H4 (cell line): ENCODE data around the gene PAX5. TPM values are rescaled to one million over a fixed set of nuclear protein-coding genes. Genes with fewer than 3 reads are reported as not detected.

Experiments used
- DNase-seq: peaks from one replicate; pipeline ENCODE4 v3.0.0-alpha.2; 2015; ENCODE audit warnings: low spot score
- total RNA-seq: library from RNA; depleted of rRNA; stranded (reverse); fragments of >200 nt; shearing (Covaris generic); gene quantifications from 2 replicates; pipeline ENCODE4 v1.2.3, GENCODE V29; 2014

Gene PAX5
- total RNA-seq, 1 experiment from 2014 or later = not detected

DNA sequence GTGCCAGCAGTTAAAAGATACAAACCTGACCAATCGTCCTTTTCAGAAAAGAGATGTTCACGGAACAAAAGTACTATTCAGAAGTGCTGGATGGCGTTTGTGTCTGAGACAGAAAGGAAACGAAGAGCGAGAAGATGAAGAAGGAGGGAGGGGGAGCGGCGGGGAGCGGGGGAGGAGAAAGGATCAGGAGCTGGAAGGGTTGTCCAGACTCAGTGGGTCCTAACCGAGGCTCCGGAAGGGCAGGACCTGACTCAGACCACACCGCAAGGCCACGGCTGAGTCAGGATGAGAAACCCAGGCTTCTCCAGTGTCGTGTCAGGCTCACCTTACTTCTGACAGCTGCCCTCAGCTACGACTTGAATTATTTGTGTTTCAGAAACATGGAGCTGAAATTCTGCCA is 46.2 kb downstream of the PAX5 start:
- DNase-seq = no peak

DNA sequence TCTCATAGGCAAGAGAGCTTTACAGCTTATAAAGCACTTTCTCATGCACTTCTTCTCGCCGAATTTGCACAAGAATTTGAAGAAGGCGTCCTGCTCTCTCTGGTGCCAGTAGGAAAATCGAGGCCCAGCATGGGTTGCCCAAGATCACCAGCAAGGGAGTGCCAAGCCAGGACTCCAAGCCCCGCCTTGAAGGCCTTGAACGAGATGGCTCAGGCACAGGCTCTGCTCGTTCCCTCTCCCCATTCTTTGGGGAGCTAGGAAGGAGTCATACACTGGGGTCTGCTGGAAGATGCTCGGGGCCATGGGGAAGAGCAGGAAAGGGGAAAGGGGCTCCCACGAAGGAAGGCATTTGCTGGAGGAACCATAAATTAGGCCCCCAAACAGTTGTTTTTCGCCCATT is 46.7 kb downstream of the PAX5 start:
- DNase-seq = no peak

DNA sequence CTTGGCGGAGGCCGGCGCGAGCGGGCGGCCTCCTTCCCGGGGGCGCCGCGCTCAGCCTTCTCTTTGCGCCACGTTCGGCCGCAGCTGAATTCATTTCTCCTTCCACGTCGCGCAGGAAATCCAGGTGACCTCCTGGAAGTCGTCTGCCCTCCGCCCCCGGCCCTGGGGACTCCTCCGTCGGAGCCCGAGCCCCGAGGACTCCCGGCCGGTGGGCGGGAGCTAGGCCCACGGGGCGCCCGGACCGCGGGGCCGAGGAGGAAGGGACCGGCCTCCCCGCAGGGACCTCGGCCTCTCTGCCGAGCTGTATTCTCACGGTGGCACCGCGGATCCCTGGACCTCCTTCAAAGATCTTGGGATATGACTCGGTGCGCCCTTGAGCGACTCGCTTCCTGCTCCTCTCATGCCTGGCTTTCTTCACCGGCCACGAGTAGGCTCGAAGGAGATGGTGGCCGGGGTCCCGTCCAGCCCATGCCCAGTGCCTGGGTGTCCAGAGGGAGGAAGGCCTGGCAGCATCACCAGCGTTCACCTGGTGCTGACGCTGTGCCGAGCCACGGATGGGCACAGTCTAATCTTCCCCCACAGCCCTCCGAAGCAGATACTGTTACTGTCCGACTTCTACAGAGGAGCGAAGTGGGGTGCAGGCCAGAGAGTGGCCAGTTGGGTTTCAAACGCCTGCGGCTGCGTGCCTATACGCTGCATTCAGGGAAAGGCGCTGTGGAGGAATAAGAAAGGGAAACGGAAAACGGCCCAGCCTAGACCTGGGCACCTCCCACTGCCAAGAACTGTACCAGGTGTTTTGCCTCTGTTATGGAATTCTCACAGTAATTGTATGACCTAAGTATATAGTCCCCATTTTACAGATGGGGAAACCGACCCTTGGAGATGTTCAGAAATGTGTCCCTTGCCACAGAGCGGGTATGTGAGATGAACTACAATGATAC is 47.3 kb downstream of the PAX5 start:
- DNase-seq = no peak

DNA sequence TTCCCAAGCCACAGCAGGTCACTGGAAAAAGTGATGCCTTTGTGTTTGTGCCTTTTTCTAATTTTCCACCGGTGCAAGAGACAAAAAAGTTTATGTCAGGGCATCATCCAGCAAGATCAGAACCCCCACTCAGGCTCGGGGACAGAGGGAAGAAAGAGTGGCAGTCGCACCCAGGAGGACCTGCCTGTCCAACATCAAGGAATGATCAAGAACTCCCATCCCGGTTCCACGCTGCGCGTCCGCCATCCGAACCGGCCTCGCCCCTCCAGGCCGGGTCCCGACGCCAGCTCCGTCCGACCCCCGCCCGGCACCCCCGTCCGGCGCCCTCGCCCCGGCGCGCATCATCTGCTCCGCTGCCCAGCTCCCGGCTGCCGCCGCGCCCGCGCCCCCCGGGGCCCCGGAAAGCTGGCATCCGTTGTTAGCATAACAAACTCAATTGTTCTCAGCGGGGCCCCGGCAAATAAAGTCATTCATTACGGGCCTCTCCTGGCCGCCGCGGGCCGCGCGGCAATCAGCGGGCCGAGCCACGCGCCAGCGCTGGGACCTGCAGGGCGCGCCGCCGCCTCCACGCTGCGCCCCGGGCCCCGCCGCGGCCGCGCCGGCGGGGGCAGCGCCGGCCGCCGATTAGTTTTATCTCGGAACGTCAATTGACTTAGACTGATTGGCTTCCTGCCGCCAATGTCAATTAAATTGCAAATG is 48.1 kb downstream of the PAX5 start:
- no peak for DNase-seq

DNA sequence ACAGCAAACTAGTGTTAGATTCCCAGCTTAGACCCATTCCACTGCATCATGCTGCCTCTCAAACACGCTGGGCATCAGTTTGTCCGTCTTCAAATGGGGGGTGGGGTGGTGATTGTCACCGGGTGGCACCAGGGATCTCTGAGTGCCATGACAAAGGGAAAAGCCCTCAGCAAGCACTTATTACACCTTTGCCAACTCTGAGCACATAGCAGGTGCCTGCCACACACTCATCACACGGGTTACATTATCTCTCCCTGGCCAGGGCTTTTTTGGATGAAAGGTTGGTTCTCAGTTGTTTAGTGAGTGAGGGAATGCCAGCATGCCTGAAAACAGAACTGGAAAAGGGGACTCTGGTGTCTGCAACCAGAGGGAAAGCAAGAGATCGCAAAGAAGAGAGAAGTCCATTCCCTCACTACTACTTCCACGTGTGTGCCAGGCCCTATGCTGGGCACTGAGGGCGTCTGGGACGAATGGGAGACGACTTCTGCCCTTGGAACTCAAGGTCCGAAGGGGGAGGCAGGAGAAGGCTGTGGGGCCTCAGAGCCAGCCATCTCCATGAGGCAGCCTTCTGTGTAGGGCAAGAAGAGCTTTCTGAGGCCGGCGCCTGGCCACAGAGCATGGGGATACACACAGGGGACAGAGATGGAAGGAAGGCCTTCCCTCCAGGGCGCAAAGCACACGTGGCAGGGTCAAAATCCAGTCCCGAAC is 48.9 kb downstream of the PAX5 start:
- DNase-seq = no peak

DNA sequence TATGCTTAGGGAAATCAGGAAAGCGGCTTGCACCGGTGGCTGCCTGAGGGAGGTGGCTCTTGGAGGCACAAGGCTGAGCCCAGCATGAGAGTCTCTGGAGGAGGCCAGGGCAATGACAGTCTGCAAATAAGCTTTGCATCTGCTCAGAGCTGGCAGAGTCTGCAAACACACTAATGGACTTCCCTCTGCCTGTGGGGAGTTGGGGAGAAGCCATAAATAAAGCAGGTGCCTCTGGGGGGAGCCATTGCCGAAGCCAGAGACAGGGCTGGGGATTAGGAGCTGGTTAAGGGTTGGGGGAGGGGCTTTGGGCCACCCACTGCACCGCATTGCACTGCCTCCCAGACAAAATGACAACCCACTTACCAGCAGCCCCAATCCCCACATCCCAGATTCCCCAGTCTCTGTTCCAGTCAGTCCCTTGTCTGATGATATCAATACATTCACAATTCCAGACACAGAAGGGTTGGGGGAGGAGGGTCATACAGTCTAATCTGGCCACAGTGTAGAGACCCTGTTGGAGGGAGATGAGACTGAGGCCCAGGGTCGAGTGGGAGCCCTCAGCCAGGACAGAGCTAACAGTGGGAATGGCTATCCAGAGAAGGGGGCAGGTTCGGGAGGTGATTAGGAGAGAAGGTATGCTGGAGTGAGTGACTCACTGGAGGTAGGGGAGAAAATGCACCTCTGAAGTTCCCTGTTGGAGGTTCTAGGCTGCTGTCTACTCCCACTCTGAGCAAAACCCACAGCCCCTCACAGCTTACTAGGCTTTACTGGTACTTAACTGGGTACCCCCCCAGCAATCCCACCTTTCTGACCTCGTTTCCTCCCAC is 53.7 kb downstream of the PAX5 start:
- DNase-seq = no peak

DNA sequence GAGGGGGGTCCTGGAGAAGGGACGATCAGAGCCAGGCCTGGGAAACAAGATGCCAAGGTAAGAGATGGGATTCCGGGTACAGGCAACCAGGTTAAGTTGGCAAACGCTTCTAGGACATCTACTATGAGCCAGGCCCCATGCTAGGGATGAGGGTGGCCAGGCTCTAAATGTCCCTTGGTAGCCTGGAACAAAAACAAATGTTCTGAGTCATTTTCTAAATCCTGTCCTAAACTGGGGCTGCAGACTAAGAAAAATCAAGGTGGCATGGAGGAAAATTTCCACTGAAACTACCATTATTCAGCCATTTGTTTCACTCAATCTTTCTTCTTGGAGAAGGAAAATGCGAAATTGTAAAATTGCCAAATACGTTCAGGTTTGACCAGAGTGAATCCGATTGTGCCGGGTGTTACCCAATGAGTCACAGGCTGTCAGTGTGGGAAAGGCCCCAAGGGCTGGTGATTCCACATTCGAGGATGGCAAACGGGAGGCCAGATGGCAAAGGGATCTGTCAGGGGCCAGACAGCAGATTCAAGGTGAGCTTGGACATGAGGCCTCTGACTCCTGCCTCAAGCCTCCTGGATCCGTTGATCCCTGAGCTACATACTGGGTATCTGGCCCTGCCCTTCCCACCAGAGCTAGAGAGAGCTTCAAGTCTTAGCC is 57.6 kb downstream of the PAX5 start:
- peak; percentile 39 for DNase-seq

DNA sequence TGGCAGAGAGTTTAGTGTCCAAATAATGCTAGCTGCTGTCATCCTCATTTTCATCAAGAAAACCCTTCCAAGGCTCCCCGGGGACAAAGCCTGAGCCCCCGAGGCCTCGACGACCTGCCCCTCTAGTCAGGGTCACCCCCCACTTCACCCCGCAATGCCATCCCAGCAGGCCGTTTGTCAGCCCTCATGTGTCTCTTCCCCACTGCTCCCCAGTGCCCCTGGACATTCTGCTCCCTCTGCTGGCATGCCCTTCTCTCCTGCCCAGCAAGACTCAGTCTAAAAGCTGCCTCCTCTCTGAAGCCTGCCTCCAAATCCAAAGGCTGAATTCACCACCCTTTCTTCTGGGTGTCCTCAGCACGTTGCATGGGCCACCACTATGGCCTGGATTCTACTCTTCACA is 59.3 kb downstream of the PAX5 start:
- no peak for DNase-seq

DNA sequence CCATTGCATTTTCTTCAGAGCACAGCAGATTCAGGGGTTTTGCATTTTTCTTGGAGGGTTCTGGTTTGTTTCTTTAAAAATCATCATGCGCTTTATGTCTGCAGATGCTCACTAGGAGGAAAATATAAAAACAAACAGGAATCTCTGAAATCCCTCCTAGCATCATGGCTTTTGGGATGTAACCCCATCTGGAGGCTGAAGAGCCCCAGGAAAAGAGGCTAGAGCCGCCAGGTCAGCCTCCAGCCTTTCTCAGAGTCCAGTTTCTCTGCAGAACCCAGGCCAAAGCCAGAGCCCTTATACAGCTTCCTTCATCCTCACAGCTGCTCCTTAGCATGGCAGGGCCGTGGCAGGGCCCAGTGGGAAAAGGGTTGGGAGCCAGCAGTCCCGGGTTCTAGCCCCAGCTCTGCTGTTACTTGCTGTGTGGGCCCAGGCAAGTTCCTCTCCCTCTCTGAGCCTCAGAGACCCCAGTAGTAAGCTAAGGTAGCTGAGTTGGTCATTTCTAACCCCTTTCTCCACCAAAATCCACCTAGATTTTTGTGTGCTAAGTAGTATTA is 62.1 kb downstream of the PAX5 start:
- no peak for DNase-seq

DNA sequence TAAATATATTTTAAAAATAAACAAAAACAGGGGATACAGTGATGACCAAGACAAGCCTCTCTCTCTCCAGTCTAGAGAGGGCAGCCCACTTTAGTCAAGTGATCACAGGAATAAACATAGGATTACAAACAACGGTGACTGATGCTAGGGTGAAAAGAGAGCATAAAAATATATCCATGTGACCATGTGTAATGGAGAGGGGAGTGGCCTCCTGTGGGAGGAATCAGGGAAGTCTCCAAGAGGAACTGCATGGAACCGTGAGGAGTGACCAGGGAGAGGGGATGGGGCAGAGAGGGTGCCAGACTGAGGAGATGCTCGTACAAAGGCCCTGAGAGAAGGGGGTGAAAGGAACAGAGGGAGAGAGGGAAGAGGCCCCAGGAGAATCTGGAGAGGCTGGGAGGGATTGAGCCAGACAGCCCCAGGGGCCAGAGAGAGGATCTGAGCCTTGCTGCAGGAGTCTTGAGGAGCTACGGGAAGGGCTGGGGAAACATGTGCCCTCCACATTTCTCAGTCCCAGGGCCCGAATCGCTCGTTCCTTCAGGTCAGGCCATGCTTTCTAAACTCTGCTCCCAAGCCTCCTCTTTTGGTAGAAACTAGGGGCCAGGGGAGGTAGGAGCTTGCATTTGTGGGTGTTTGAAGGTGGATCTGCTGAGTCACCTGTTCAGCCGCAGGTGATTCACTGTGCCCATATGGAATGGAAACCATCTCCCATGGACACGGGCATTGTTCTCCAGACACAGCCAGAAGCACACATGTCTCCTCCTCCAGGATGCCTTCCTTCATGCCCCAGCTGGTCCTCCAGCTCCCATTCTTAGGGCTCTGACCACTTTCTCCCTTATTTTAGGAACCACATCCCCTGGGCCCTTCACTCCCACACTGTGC is 63.8 kb downstream of the PAX5 start:
- DNase-seq = peak; percentile 71

DNA sequence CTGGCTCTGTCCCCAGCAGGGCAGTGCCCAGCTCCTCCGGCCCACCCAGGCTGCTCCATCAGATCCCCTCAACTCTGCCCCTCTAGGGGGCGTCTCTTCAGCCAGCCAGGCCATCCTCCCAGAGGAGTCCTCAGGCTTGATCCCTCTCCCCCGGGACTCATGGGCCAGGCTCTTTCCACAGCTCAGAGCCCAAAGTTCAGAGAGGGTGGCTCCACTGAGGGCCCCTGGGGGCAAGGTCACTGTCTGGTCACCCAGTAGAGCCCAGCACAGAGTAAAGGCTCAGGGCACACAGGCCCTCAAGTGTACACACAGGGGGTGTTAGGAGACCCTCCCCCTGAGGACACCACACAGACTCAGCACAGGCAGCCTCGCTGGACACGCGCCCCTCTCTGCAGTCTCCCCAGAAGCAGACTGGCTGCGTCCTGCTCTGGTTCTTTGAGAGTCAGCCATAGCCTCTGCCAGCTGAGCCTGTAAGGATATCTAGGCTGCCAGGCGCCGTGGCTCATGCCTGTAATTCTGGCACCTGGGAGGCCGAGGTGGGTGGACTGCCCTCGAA is 64.8 kb downstream of the PAX5 start:
- no peak for DNase-seq

DNA sequence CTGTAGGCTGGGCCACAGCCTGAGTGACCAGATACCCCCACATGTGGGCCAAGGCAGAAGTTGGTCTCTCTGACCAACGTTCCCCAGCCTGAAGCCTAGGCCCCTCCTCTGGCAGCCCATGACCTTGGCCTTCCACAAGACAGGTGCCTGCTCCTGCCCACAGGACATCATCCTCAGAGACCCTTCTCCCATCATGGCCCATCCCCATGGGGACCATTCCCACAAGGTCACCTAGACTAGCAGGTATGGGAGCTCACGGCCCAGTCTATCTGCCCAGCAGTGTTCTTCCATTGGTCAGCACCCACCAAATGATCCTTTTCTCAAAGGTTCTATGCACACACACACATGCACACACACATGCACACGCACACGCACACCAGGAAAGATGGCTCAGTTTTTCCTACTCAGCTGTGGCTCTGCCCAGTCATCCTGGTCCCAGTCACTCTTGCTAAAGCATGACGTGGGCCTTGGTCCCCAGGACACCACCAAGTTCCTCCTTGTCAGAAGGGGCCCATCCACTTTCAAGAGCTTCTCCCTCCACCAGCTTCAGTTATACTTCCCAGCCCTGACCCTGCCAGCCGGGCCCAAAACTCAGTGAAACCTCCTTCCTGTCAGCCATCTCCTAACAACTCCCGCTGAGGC is 65.4 kb downstream of the PAX5 start:
- DNase-seq = no peak

DNA sequence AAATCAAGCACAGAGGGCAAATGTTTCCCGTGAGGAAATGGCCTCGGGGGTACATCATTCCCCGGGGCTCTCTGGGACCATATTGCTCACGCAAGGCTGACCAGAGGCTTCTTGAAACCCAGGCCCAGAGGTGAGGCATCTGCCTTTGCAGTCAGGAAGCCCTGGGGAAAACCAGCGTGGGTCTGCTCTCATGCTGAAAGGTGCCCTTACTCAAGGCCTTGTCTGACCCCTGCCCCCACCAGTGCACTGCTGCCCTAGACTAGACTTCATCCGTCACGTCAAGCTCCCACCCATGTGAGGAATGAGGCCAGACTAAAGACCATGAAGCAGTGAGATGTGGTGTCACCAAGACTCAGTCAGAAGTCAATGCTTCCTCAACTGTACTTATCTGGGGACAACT is 66.1 kb downstream of the PAX5 start:
- DNase-seq = no peak

DNA sequence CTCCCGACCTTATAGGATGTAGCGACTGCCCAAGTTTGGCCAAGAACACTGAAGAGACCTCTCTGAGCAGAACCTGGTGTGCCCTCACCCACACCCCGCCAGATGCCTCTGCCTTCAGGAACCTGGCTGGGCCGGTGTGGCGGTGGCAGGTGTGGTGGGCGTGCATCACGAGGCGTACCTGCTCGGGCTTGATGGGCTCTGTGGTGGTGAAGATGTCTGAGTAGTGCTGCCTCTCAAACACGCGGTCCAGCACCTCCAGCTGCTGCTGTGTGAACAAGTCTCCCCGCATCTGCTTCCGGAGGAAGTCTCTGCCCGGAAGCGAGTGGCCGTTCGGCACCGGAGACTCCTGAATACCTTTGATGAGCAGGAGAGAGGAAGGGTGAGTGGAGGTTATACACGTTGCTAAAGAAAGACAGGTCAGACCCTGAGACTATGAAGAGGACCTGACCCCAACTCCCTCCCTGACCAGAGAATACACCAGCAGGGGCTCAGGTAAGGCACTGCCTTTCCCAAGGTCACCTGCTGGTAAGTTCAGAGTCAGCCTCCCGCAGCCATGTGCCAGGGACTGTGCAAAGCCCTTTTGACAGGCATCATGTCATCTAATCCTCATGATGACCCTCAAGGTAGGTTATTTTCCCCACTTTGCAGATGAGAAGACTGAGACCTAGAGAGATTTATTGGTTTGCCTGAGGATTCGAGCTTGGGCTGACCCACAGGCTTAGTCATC is 67.5 kb downstream of the PAX5 start:
- no peak for DNase-seq

DNA sequence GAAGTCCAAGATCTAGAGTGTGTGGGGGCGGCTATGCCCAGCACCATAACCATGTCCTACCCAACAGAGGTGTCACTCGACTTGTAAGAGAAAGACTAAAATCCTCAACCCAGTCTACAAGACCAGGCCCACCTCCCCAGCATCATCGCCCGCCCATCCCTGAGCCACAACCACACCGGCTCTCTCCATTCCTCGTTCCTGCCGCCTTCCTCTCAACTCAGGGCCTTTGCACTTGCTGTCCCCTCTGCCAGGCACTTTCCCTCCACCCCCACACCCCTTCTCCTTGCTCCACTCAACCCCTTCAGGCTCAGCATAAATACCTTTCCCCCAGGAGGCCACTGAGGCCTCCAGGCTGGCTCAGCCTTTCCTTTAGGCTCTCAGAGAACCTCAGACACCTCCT is 69.3 kb downstream of the PAX5 start:
- DNase-seq = no peak

DNA sequence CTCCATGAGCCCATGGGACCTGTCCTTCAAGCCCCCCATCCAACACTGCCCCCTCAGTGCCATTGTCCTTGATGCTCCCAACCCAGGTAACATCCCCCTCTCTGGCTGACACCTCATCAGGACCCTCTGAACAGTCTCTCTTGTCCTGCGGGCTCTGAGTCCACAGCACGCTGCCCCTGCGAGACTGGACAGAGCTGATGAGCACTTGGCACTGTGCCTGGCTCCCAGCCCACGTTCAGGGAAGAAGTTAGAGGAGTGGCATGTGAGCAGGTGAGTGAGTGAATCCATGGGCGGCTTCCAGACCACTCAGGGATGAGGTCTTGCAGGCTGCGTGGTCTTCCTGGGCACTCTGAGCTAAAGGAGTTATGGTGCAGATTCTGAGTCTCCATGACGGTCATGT is 70.7 kb downstream of the PAX5 start:
- no peak for DNase-seq

DNA sequence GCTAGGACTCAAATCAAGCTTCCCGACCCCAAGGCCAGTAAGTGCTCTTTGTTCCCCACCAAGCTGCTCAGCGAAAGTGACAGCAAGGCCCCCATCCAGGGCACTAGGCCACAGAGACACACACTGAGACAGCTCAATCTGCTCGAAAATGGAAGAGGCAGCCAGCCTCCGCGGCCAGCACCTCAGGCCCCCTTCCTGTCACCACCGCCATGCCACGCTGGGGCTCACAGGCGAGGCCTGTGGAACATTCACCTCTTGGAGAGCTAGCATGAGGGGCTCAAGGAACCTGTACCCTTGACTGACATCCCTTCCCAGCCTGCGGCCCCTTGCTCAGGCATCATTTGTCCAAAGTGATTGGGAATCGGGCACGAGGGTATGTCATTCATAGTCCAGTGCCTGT is 71.4 kb downstream of the PAX5 start:
- no peak for DNase-seq
